Tibial nerve (tissue), 4 donors: ENCODE measurements around the gene MIER1. TPM values are rescaled to one million over a fixed set of nuclear protein-coding genes. Genes with fewer than 3 reads are reported as not detected.
"Not testable (repeated sequence)": the region's sequence is repeated elsewhere in the genome, so short reads cannot be mapped to it uniquely, and the experiment has no call there.

Experiments used
- DNase-seq, 2 donors: peaks; one replicate each; pipeline ENCODE4 v3.0.0-alpha.2; 2019; ENCODE audit warnings: low spot score in 2 of 2
- H3K27ac ChIP-seq, 4 donors: fragments of 200-600 bp; sonication (generic) in 3 of 4; one replicate each; pipeline ENCODE4 v1.5.1; 2017 to 2019; ENCODE audit warnings: mild to moderate bottlenecking in 1 of 4
- H3K27me3 ChIP-seq, 2 donors: fragments of 200-600 bp; sonication (generic) in 1 of 2; one replicate each; pipeline versions ENCODE4 v1.5.1 to v1.6.0; 2017 to 2019
- H3K36me3 ChIP-seq, 3 donors: fragments of 200-600 bp; sonication (generic); one replicate each; pipeline ENCODE4 v1.5.1; 2018 to 2019
- H3K4me1 ChIP-seq, 4 donors: fragments of 200-600 bp; sonication (generic) in 3 of 4; one replicate each; pipeline ENCODE4 v1.5.1; 2017 to 2019
- H3K4me3 ChIP-seq, 4 donors: fragments of 200-600 bp; sonication (generic) in 3 of 4; one replicate each; pipeline ENCODE4 v1.5.1; 2017 to 2019; ENCODE audit warnings: mild to moderate bottlenecking in 1 of 4, moderate library complexity in 1 of 4
- H3K9me3 ChIP-seq, 4 donors: fragments of 200-600 bp; sonication (generic) in 3 of 4; one replicate each; pipeline ENCODE4 v1.5.1; 2017 to 2019
- CTCF ChIP-seq, 5 experiments: fragments of 200-600 bp in 3 of 5; fragments of 450-650 bp in 2 of 5; sonication (generic) in 3 of 5; IDR thresholded peaks; one replicate each; pipeline ENCODE4 v1.5.1; 2016 to 2019; ENCODE audit warnings: antibody characterized with exemption in 5 of 5, mild to moderate bottlenecking in 3 of 5, moderate library complexity in 2 of 5
- EP300 ChIP-seq, 2 donors: sonication (generic); formaldehyde crosslinking; IDR thresholded peaks; one replicate each; pipeline ENCODE4 v1.6.1; 2017; ENCODE audit warnings: antibody characterized with exemption in 2 of 2, mild to moderate bottlenecking in 1 of 2
- POLR2A ChIP-seq, 2 donors: fragments of 450-650 bp; IDR thresholded peaks; one replicate each; pipeline ENCODE4 v1.6.1; 2017; ENCODE audit warnings: antibody characterized with exemption in 2 of 2, mild to moderate bottlenecking in 2 of 2, moderate library complexity in 2 of 2
- WGBS, 2 donors: methylation state at CpG; one replicate each; pipeline ENCODE4 v1.1.5; 2018; 5-methylcytosine and 5-hydroxymethylcytosine counted together
- total RNA-seq, 4 donors: library from RNA; depleted of rRNA; stranded (reverse); fragments of >200 nt; gene quantifications; one replicate each; pipeline ENCODE4 v1.1.0, GENCODE V29; 2016

Gene MIER1
- total RNA-seq, 4 donors from 2014 or later = 25.5 to 43.5 (median 40.1) TPM

DNA sequence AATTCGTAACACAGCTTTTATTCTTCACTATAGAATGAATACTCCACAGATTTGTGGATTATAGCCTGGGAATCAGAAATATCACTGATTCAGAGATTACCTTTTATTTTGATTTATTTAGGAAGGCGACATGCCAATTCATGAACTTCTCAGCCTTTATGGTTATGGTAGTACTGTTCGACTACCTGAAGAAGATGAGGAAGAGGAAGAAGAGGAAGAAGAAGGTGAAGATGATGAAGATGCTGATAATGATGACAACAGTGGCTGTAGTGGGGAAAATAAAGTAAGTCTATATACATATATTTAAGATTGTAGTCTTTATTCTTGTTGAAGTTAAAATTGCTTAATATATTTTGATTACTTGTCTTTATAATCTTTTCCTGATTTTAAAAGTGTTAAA lies 33.1 kb downstream of the MIER1 start:
- Histone ChIP-seq H3K4me3 (no peak overlapping the region), H3K4me1 (no peaks in the 10 kb centered on the region), H3K36me3 (peaks cover 0 to 75% (median 0%) of the 10 kb centered on the region in 3 donors), H3K27me3 (no peaks in the 10 kb centered on the region), H3K27ac (no peak overlapping the region), H3K9me3 (no peaks in the 10 kb centered on the region)
- WGBS, 2 donors = 96 to 98% methylated on average over 3 of the region's 3 CpGs
- DNase-seq = no peak
- TF ChIP-seq EP300 (IDR thresholded peaks at IDR 0.05) (no peak), CTCF (IDR thresholded peaks at IDR 0.05) (no peak), POLR2A (IDR thresholded peaks at IDR 0.05) (no peak)

DNA sequence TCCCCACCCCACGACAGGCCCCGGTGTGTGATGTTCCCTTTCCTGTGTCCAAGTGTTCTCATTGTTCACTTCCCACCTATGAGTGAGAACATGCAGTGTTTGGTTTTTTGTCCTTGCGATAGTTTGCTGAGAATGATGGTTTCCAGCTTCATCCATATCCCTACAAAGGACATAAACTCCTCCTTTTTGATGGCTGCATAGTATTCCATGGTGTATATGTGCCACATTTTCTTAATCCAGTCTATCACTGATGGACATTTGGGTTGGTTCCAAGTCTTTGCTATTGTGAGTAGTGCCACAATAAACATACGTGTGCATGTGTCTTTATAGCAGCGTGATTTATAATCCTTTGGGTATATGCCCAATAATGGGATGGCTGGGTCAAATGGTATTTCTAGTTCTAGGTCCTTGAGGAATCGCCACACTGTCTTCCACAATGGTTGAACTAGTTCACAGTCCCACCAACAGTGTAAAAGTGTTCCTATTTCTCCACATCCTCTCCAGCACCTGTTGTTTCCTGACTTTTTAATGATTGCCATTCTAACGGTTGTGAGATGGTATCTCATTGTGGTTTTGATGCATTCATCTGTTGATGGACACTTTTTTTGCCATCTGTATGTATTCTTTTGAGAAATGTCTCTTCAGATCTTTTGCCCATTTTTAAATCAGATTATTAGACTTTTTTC lies 41.5 kb downstream of the MIER1 start:
- H3K4me3 ChIP-seq, H3K27ac ChIP-seq, H3K4me1 ChIP-seq, DNase-seq, H3K9me3 ChIP-seq, H3K27me3 ChIP-seq: not testable (repeated sequence)
- WGBS, 2 donors = 93% methylated on average over 7 of the region's 7 CpGs
- peaks cover 0 to 84% (median 4%) of the 10 kb centered on the region in 3 donors for H3K36me3 ChIP-seq

DNA sequence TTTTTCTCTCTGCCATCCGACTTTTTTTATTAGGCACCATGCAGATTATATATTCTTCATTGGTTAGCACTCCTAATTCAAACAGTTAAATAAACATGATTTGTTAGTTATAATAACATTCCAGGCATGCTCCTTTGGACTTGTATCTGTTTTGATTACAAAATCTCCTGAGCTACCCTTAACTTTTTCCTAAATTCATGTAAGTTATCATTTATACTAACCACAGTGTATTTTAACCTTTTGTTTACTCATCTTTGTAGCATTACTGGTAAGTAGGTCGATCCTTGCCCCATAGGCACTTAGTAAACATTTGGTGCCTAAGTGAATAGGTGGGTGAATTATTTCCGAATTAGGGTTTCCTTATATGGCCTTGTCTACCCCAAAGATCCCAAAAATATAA lies 43.8 kb downstream of the MIER1 start:
- DNase-seq = no peak
- WGBS, 2 donors = 59 to 72% methylated on average over 3 of the region's 3 CpGs
- Histone ChIP-seq H3K36me3 (peaks cover 0 to 76% (median 4%) of the 10 kb centered on the region in 3 donors), H3K9me3 (peaks cover 0 to 9% (median 0%) of the 10 kb centered on the region in 4 donors), H3K27me3 (no peaks in the 10 kb centered on the region), H3K27ac (no peak overlapping the region), H3K4me3 (no peak overlapping the region), H3K4me1 (no peaks in the 10 kb centered on the region)
- TF ChIP-seq POLR2A (IDR thresholded peaks at IDR 0.05) (no peak), CTCF (IDR thresholded peaks at IDR 0.05) (no peak), EP300 (IDR thresholded peaks at IDR 0.05) (no peak)

GRCh38 chr1:66978201-66978600 lies 53.4 kb downstream of the MIER1 start:
- Histone ChIP-seq H3K9me3 (no peaks in the 10 kb centered on the region), H3K4me1 (peaks cover 0 to 10% (median 3%) of the 10 kb centered on the region in 4 donors), H3K36me3 (peaks cover 0 to 76% (median 0%) of the 10 kb centered on the region in 3 donors), H3K27ac (no peak overlapping the region), H3K27me3 (no peaks in the 10 kb centered on the region), H3K4me3 (no peak overlapping the region)
- DNase-seq = no peak
- TF ChIP-seq EP300 (IDR thresholded peaks at IDR 0.05) (no peak), CTCF (IDR thresholded peaks at IDR 0.05) (no peak), POLR2A (IDR thresholded peaks at IDR 0.05) (no peak)

DNA sequence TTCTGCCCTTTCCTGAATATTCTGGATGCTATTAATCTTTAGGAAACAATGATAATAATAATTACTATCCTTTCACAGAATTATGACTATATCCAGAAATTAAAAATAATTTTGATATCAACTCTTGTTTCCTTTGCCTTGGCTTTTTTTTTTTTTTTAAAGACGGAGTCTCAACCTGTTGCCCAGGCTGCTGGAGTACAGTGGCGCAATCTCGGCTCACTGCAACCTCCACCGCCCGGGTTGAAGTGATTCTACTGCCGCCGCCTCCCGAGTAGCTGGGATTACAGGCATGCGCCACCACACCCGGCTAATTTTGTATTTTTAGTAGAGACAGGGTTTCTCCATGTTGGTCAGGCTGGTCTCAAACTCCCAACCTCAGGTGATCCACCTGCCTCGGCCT lies 54.8 kb downstream of the MIER1 start:
- H3K27ac ChIP-seq, H3K4me3 ChIP-seq, H3K9me3 ChIP-seq, DNase-seq, H3K27me3 ChIP-seq: not testable (repeated sequence)
- WGBS, 2 donors = 98% methylated on average over 11 of the region's 11 CpGs
- peaks cover 0 to 10% (median 3%) of the 10 kb centered on the region in 4 donors for H3K4me1 ChIP-seq
- peaks cover 0 to 85% (median 0%) of the 10 kb centered on the region in 3 donors for H3K36me3 ChIP-seq

- peaks cover 0 to 10% (median 3%) of the 10 kb centered on the region in 4 donors for H3K4me1 ChIP-seq
- peaks cover 0 to 79% (median 0%) of the 10 kb centered on the region in 3 donors for H3K36me3 ChIP-seq
- H3K9me3 ChIP-seq = no peaks in the 10 kb centered on the region
- WGBS, 2 donors = 74 to 88% methylated on average over 1 of the region's 1 CpG
- no peak for DNase-seq
- H3K27me3 ChIP-seq = no peaks in the 10 kb centered on the region
- H3K27ac ChIP-seq = peak overlapping the region in 3 of 4 donors; percentile 44 to 60 (median 55)
- peak overlapping the region in 1 of 4 donors; percentile 24 for H3K4me3 ChIP-seq
- TF ChIP-seq POLR2A (IDR thresholded peaks at IDR 0.05) = no peak
- TF ChIP-seq EP300 (IDR thresholded peaks at IDR 0.05) = no peak
- TF ChIP-seq CTCF (IDR thresholded peaks at IDR 0.05) = no peak
Measured at GRCh38 chr1:66980745-66981367, 56.1 kb downstream of the MIER1 start.
